Activated B cell treated with CpG ODN at 0.5 μM for 24 hours (primary cell): ENCODE results near the gene ZSWIM5. TPM values are rescaled to one million over a fixed set of nuclear protein-coding genes. Genes with fewer than 3 reads are reported as not detected.
"Not testable (repeated sequence)": the region's sequence is repeated elsewhere in the genome, so short reads cannot be mapped to it uniquely, and the experiment has no call there.

ENCODE experiments used
- ATAC-seq: fragments of 200-7000 bp; cut with Tn5 transposase; one replicate; pipeline ENCODE4 v1.10.0; 2021; ENCODE audit warnings: low read depth, mild to moderate bottlenecking, moderate library complexity
- CTCF ChIA-PET: fragments of 350-600 bp; sonication (Branson Sonifier 250); formaldehyde crosslinking; loops from one replicate; lab custom pipeline; 2021; ENCODE audit warnings: antibody characterized with exemption; lab: Charles Lee
- POLR2A ChIA-PET: fragments of 350-600 bp; sonication (Branson Sonifier 250); formaldehyde crosslinking; loops from one replicate; lab custom pipeline; 2021; ENCODE audit warnings: antibody characterized with exemption; lab: Charles Lee
- DNase-seq: peaks from one replicate; pipeline ENCODE4 v3.0.0; 2022
- H3K27ac Mint-ChIP-seq: one replicate; pipeline ENCODE4 v1.8.0; 2020; ENCODE audit warnings: mixed read lengths
- H3K27me3 Mint-ChIP-seq: one replicate; pipeline ENCODE4 v1.8.0; 2021; ENCODE audit warnings: mixed read lengths
- H3K36me3 Mint-ChIP-seq: one replicate; pipeline ENCODE4 v1.8.0; 2021; ENCODE audit warnings: low read depth, mixed read lengths
- H3K4me1 Mint-ChIP-seq: one replicate; pipeline ENCODE4 v1.8.0; 2021; ENCODE audit warnings: mixed read lengths
- H3K4me3 Mint-ChIP-seq: one replicate; pipeline ENCODE4 v1.8.0; 2020; ENCODE audit warnings: mild to moderate bottlenecking, mixed read lengths
- H3K9me3 Mint-ChIP-seq: one replicate; pipeline ENCODE4 v1.8.0; 2020; ENCODE audit warnings: mixed read lengths
- CTCF ChIP-seq: fragments of 200-600 bp; IDR thresholded peaks from one replicate; pipeline ENCODE4 v1.8.0; 2022; ENCODE audit warnings: antibody characterized with exemption, mild to moderate bottlenecking
- intact Hi-C: fragments of 100-400 bp; cut with micrococcal nuclease; formaldehyde crosslinking; loops from one replicate; pipeline ENCODE4 v1.15.1; 2024
- total RNA-seq: library from RNA; stranded (reverse); gene quantifications from 2 replicates; pipeline ENCODE4 v1.2.3, GENCODE V29; 2022

The ZSWIM5 gene
- total RNA-seq, 1 donor from 2014 or later = 1.6 TPM

GRCh38 chr1:45187725-45188124 is 18.7 kb downstream of the ZSWIM5 start:
- ChIA-PET CTCF (no interaction called here), POLR2A (no interaction called here)
- intact Hi-C loops = no loop called here
- Mint-ChIP-seq H3K4me1 (no peaks in the 10 kb centered on the region), H3K36me3 (no peaks in the 10 kb centered on the region), H3K4me3 (no peak overlapping the region), H3K27me3 (peaks cover 1% of the 10 kb centered on the region), H3K9me3 (no peaks in the 10 kb centered on the region), H3K27ac (no peak overlapping the region)
- DNase-seq = no peak
- TF ChIP-seq CTCF = no peak
- no peak for ATAC-seq

GRCh38 chr1:45179918-45180519 is 26.4 kb downstream of the ZSWIM5 start:
- H3K9me3 Mint-ChIP-seq, H3K4me1 Mint-ChIP-seq, CTCF ChIA-PET, H3K36me3 Mint-ChIP-seq, ATAC-seq, H3K4me3 Mint-ChIP-seq, intact Hi-C loops, H3K27ac Mint-ChIP-seq, DNase-seq, POLR2A ChIA-PET: not testable (repeated sequence)
- H3K27me3 Mint-ChIP-seq = peaks cover 17% of the 10 kb centered on the region

- no peak overlapping the region for H3K27ac Mint-ChIP-seq
- ATAC-seq = no peak
- POLR2A ChIA-PET = no interaction called here
- H3K4me1 Mint-ChIP-seq = no peaks in the 10 kb centered on the region
- no peak overlapping the region for H3K4me3 Mint-ChIP-seq
- H3K27me3 Mint-ChIP-seq = peaks cover 16% of the 10 kb centered on the region
- peaks cover 2% of the 10 kb centered on the region for H3K36me3 Mint-ChIP-seq
- TF ChIP-seq CTCF = no peak
- intact Hi-C loops = no loop called here
- DNase-seq = no peak
- peaks cover 3% of the 10 kb centered on the region for H3K9me3 Mint-ChIP-seq
- CTCF ChIA-PET = no interaction called here
Observed at GRCh38 chr1:45177452-45177851, 29.0 kb downstream of the ZSWIM5 start.

GRCh38 chr1:45172764-45173163 is 33.6 kb downstream of the ZSWIM5 start:
- no peaks in the 10 kb centered on the region for H3K9me3 Mint-ChIP-seq
- no peak overlapping the region for H3K4me3 Mint-ChIP-seq
- H3K4me1 Mint-ChIP-seq = no peaks in the 10 kb centered on the region
- POLR2A ChIA-PET = no interaction called here
- intact Hi-C loops = no loop called here
- CTCF ChIA-PET = no interaction called here
- no peak for DNase-seq
- H3K27me3 Mint-ChIP-seq = peaks cover 6% of the 10 kb centered on the region
- ATAC-seq = no peak
- H3K27ac Mint-ChIP-seq = no peak overlapping the region
- H3K36me3 Mint-ChIP-seq = no peaks in the 10 kb centered on the region
- TF ChIP-seq CTCF = no peak

- intact Hi-C loops = no loop called here
- H3K36me3 Mint-ChIP-seq = no peaks in the 10 kb centered on the region
- H3K27ac Mint-ChIP-seq = no peak overlapping the region
- H3K4me1 Mint-ChIP-seq = no peaks in the 10 kb centered on the region
- ATAC-seq = no peak
- H3K27me3 Mint-ChIP-seq = peaks cover 6% of the 10 kb centered on the region
- ChIA-PET POLR2A (no interaction called here), CTCF (no interaction called here)
- DNase-seq = no peak
- H3K9me3 Mint-ChIP-seq = no peaks in the 10 kb centered on the region
- no peak for TF ChIP-seq CTCF
- H3K4me3 Mint-ChIP-seq = no peak overlapping the region
Observed at GRCh38 chr1:45172005-45172404, 34.4 kb downstream of the ZSWIM5 start.

GRCh38 chr1:45171575-45171974 is 34.8 kb downstream of the ZSWIM5 start:
- ChIA-PET CTCF (no interaction called here), POLR2A (no interaction called here)
- no peaks in the 10 kb centered on the region for H3K36me3 Mint-ChIP-seq
- DNase-seq (no peak), ATAC-seq (no peak)
- peaks cover 2% of the 10 kb centered on the region for H3K27me3 Mint-ChIP-seq
- no peak overlapping the region for H3K4me3 Mint-ChIP-seq
- intact Hi-C loops = no loop called here
- no peaks in the 10 kb centered on the region for H3K4me1 Mint-ChIP-seq
- H3K9me3 Mint-ChIP-seq = no peaks in the 10 kb centered on the region
- H3K27ac Mint-ChIP-seq = no peak overlapping the region
- TF ChIP-seq CTCF = no peak
